HG03025 (cell line): Measurements from ENCODE around the gene KIF2C.
"Not testable (repeated sequence)": the region's sequence is repeated elsewhere in the genome, so short reads cannot be mapped to it uniquely, and the experiment has no call there.

Experiments used
- ATAC-seq: cut with Tn5 transposase; IDR thresholded peaks from one replicate; pipeline ENCODE4 v1.9.1; 2021; ENCODE audit warnings: mild to moderate bottlenecking, moderate library complexity; ENCODE audit not compliant: unreplicated experiment, low FRiP score

KIF2C gene

DNA sequence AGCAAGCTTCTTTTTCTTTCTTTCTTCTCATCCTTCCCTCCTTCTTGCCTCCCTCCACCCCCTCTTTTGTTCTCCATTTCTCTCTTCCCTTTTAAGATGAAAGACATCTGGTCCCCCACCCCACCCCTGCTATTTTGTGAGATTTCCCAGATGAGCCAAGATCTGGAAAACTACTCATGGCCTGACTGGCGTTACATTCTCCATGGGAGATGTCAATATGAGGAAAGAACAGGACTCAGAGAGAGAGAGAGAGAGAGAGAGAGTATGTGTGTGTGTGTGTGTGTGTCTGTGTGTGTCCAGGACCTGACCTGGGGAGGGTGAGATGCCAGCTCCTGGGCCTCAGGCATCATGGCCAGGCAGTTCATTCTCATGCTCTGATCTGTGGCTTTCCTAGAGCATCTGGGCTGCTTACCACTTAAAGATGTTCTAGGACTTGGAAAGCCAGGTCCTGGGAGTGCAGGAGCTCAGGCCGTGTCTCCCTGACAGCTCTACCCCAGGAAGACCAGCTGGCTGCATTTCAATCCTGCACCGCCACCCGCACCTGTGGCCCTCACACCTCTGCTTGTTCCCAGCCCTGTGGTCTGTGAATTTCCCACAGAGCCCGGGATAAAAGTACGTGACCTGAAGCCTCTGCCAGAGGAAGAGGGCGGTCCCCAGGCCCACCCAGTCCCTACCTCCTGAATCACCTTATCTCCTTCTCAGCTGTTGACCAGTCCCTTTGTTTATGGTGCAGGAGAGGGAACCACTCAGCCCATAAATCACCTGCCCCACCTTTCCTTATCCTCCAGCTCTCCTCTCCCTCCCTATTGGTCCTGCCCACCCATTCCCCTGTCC lies 51.5 kb downstream of the KIF2C start:
- no peak for ATAC-seq

DNA sequence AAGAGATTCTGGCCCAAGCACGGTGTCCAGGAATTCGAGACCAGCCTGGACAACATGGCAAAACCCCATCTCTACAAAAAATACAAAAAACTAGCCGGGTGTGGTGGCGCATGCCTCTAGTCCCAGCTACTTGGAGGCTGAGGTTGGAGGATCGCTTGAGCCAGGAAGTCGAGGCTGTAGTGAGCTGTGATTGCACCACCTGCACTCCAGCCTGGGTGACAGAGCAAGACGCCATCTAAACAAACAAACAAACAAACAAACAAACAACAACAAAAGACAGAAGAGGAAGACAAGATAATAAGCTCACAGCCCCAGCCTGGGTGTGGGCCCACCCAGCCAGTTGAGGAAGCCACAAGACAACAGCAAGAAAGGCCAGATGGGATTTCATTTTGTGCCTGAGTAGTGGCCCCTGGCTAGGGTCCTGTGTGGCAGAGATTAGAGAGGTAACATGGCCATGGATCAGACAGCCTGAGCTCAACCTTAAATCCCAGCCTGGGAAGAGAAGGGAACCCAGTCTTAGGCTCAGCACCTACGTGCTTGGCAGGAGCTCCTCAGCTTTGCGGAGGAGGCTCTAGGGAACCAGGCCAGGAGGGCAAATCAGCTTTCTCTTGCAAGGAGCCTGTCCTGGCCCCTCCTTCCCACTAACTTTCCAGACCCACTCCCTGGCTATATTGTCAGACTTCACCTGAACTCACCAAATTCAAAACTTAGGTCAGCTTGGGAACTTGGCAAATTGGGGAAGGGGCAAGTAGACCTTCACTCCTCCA lies 53.3 kb downstream of the KIF2C start:
- no peak for ATAC-seq

DNA sequence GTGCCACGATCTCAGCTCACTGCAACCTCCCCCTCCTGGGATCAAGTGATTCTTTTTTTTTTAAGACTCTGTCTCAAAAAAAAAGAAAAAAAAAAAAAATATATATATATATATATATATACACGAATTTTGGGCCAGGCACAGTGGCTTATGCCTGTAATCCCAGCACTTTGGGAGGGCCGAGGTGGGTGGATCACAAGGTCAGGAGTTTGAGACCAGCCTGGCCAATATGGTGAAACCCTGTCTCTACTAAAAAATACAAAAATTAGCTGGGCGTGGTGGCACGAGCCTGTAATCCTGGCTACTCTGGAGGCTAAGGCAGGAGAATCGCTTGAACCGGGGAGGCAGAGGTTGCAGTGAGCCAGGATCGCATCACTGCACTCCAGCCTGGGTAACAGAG lies 58.2 kb downstream of the KIF2C start:
- not testable (repeated sequence) for ATAC-seq

DNA sequence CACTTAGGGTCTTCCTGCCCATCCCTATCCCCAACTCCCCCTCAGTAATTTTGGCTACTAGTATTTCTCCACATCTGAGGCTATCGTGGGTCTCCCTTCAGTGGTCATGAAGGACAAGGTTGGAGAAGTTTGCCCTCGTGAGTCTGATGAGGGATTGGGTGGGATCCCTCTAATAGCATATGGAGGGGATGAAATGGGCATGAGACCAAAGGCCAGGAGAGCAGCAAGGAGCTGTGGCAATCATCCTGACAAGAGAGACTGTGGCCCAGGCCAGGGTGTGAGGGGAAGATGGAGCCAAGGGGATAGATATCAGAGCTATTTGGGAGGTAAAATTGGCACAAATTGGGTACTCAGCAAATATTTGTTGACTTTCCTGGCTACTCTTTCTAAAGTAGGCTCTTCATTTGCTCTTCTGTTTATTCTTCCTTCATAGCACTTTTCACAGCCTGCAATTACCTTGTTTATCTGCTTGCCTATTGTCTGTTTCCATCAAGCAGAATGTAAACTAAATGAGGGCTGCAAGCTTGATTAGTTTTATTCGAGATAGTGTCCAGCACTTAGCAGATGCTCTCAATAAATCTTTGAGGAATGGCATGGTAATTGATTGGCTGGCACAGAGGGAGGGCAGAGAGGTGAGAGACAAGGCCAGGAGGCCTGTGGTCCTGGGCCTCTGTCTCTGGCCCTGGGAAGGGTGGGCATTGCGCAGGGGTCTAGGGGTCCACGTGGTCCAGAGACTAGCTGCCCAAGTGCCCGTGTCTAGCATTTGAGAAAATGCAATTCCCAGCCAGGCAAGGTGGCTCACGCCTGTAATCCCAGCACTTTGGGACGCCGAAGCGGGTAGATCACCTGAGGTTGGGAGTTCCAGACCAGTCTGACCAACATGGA lies 59.1 kb downstream of the KIF2C start:
- ATAC-seq = no peak

DNA sequence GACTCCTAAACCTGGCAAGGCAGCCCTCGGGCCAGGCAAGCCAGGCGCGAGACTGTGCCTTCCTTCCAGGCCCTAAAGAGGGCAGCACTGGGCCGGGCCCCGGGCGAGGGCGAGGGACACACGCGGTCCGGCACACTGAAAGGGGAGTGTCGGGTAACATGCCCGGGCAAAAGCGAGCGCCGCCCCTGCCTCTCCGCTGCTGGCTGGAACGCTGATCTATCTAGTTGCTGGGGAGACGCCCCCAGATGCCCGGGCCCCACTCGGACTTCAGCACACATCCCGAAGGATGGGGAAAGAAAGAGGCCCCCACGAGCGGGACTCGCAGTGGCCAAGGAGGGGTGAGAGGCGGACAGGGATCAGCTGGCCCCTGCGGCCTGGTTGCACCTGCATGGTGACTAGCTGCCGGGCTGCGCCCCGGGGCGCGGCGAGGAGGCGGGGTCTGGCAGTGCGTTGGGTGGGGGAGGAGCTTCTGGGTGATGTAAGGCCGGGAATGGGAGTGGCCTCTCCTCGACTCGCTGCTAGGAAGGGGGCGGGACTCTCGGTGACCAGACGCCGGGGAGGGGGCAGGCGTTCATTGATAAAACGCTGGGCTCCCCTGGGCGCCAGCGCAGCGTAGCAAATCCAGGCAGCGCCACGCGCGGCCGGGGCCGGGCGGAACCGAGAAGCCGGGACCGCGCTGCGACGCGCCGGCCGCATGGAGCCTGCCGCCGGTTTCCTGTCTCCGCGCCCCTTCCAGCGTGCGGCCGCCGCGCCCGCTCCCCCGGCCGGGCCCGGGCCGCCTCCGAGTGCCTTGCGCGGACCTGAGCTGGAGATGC lies 60.3 kb downstream of the KIF2C start, which contains the start of gene PLK3:
Gene PLK3, plus strand, starts transcription at position 608 of the 815 bp plus-strand sequence. Its CDS starts 87 bp downstream, at position 695.
- ATAC-seq = peak; percentile 76

DNA sequence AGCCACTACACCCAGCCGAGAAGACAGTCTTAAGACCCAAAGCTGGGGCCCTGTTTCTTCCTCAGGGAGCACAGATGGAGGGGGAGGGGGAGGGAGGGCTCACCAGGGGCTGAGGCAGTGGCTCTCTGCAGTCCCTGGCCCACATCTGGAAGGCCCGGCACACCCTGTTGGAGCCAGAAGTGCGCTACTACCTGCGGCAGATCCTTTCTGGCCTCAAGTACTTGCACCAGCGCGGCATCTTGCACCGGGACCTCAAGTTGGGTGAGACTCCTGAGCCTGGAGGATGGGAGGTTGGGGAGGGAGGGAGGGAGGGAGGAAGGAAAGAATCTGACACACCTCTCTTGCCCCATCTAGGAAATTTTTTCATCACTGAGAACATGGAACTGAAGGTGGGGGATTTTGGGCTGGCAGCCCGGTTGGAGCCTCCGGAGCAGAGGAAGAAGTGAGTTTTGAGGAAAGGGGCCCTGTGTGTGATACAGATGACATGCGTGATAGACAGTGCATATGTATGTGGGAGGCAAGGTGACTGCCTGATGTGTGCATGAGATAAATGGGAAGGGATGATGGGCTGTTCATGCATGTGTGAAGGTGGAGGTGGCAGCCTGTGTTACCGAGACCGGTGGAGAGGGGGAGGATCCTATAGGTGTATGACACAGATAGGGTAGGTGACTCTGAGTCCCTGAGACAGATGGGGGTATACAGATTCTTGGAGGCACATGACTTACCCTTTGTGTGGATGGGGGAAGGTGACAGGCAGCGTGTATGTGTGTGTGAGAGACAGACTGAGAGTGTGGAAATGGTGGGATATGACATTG lies 62.1 kb downstream of the KIF2C start:
- no peak for ATAC-seq

DNA sequence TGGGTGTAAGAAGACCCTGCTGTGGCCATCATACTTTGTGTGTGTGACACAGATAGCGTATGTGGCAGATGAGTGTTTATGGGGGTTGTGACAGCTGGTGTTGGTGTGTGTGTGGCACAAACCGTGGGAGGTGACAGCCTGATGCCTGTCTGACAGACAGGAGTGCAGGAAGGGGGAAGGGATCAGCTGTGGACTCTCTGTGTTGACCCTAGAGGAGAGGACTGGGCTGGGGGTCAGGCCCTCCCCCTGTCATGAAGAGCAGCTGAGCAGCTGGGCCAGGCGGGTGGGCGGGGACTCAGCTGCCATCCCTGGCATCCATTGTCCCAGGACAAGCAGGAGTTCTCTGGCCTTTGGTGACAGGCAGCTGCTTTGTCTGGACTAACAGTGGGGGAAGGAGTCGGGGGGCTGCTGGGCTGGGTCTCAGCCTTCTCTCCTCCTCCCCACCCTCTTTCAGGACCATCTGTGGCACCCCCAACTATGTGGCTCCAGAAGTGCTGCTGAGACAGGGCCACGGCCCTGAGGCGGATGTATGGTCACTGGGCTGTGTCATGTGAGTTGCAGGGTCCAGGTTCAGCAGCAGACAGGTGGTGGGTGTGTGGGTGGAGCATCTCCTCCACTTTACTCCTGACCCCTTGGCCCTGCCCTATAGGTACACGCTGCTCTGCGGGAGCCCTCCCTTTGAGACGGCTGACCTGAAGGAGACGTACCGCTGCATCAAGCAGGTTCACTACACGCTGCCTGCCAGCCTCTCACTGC lies 62.8 kb downstream of the KIF2C start:
- no peak for ATAC-seq

DNA sequence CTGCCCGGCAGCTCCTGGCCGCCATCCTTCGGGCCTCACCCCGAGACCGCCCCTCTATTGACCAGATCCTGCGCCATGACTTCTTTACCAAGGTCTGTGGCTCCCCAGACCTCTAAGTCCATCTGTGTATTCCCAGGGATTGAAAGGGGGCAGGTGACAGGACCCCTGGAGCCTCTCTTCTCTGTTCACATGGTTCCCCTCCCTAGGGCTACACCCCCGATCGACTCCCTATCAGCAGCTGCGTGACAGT lies 63.4 kb downstream of the KIF2C start:
- no peak for ATAC-seq

DNA sequence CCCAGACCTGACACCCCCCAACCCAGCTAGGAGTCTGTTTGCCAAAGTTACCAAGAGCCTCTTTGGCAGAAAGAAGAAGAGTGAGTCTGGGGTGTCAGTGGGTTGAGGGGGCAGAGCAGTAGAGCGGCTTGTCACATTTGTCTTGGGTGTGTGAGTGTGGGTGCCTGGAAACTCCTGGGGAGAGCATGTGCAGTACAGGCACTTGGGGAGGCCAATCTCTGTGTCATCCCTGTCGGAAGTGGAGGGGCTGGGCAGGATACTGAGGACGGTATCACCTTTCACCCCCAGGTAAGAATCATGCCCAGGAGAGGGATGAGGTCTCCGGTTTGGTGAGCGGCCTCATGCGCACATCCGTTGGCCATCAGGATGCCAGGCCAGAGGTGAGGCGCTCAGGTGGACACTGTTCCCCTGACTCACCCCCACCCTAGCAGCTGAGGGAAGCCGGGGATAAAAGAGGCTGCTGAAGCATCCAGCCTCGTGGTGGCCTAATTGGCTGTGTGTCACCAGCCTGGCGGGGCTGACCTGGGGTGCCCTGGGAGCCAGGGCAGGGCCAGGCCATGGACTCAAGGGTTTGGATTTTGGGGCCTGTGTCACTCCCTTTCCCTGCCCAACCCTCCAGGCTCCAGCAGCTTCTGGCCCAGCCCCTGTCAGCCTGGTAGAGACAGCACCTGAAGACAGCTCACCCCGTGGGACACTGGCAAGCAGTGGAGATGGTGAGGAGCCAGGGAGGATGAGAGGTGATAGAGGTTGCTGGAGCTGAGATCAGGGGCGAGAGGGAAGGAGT lies 63.9 kb downstream of the KIF2C start:
- no peak for ATAC-seq

DNA sequence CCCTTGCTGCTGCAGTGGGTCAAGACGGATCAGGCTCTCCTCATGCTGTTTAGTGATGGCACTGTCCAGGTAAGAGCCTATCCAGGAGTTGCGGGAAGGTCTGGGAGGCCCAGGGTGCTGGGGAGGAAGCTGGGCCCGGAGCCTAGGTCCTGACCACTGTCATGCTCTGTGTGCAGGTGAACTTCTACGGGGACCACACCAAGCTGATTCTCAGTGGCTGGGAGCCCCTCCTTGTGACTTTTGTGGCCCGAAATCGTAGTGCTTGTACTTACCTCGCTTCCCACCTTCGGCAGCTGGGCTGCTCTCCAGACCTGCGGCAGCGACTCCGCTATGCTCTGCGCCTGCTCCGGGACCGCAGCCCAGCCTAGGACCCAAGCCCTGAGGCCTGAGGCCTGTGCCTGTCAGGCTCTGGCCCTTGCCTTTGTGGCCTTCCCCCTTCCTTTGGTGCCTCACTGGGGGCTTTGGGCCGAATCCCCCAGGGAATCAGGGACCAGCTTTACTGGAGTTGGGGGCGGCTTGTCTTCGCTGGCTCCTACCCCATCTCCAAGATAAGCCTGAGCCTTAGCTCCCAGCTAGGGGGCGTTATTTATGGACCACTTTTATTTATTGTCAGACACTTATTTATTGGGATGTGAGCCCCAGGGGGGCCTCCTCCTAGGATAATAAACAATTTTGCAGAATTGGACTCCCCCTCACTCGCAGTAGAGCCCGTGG lies 65.8 kb downstream of the KIF2C start:
- no peak for ATAC-seq

DNA sequence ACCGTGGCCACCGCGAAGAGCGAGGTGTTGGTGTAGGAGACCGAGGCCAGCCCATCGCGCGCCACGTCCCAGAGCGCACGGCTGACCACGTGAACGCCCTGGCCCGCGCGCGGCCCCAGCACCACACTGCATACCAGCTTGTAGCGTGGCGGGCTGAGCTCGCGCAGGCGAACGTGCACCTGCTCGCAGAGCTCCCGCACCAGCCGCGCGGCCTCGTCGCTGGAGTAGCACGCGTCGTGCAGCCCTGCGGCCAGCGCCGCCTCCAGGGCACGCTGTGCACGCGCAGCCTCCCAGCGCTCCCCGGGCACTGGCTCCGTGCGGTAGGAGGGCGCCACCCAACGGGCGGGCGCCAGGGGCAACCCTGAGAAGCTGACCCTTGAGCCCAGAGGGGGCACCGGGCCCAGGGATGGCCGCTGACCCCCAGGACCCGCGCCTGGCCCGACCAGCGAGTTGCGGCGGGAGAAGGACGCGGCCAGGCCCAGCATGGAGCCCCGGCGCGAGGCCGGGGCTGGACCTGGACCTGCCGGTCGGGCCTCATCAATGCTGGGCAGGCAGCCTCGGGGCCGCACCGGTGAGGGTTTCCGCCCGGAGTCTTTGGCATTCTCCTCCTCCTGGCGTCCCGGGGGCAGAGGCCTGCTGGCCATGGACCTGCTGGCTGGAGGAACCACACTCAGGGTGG lies 66.5 kb downstream of the KIF2C start:
- no peak for ATAC-seq

DNA sequence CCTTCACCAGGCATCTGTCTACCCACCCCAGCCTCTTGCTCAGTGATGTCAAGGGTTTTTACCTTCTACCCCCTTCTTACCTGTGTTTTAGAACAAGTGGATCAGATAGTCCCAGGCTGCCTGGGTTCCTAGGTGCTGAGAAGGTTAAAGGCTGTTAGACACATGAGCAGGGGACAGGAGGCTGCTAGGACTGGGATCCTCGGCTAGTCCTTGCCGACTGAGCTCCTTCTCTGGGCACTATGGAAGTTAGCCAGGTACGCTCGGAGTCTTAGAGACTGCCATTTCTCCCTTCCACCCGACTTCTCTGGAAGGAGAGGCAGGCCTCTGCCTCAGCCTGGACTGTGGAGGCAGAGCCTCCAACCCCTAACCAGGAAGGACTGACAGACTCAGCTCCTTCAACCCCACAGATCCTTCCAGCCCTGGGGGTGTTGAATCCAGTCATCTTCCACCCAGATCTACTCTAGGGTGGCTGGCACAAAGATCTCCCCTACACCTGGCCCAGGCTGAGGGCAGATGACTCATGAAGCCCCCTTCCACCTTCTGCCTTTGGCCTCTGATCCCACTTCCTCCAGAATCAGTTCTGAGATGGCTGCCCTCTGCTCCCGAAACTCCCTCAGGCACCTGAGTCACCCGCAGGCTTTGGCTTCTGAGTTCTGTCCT lies 67.2 kb downstream of the KIF2C start, which contains the start of gene DYNLT4:
Gene DYNLT4, minus strand, starts transcription at position 648 of the 660 bp plus-strand sequence. CDS start 683 bp downstream, outside the sequence.
- ATAC-seq = no peak

DNA sequence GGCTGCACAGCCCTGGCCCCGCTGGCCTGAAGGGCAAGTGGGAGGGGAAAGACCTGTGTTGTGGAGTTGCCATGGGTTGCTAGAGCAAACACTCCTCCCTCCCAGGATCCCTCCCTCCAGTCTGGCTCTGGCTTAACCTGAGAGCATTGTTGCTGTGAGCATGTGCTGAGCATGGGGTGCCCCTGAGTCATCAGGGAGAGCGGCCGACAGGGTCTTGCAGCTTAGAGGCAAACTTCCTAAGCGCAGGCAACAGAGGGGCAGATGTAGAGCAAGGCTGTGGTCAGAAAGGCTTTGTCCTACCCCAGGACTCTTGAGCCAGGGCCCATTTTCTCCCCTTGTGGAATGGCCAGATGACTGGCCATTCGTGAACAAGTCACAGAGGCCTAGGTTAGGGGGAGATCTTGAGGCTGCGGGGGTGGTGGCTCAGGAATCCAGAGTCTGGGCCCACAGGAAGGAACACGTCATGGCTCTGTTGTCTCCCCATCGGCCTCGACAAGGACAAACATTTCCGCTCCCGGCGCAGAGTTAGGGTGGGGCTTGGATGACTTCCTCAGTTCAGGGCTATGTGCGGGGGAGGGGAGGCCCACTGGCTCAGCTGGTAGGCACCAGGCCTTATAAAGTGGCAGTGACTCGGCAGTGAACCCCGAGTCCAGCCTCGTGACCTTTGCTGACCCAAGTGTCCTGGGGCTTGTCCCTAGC lies 67.9 kb downstream of the KIF2C start:
- ATAC-seq = no peak

DNA sequence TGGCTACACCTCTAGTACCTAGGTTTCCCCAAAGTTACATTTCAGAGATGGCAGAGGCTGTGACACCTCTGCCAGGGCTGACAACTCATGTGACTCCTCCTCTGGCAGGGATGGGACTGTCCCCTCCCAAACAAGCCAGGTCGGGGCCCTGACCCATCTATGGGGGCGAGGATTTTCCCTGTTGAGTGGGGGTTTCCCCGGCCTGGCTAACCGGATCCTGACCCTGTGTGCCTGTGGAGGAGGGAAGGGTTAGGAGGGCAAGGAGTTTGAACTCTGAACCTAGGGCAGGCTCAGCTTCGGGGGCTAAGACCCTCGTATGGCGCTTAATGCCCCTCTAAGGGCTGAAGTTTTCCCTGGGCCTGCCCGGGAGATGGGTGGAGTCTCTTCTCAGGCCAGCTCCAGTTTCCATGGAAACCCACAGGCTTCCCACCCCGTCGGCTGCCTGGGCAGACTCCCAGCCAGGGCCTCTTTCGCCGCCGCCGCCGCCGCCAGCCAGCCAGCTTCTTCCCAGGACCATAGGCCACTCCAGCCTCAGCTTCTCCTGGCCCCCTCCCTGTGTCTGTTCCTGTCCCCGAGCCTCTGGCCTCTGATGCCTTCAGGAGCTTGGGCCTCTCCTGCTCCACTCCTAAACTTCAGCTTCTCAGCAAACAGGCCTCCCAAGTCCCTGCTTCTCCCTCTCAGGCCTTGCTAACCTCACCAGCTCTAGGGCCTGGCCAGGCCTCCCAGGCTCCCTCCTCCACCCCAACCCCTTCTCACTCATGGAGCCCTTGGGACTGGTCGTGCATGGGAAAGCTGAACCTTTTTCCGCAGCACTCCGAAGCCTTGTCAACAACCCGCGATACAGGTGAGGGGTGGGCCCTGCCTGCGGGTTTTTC lies 68.7 kb downstream of the KIF2C start, which contains the start of gene BTBD19:
Gene BTBD19, plus strand, starts transcription at position 461 of the 875 bp plus-strand sequence. Its CDS starts 298 bp downstream, at position 759.
- no peak for ATAC-seq
